RCC 7860 (cell line): Measurements from ENCODE around the gene SERPINA6.
"Not testable (repeated sequence)": the region's sequence is repeated elsewhere in the genome, so short reads cannot be mapped to it uniquely, and the experiment has no call there.

Experiments
- DNase-seq: peaks from one replicate; pipeline ENCODE4 v3.0.0-alpha.2; 2015; ENCODE audit warnings: low spot score
- FAIRE-seq: peaks from 2 replicates; lab custom pipeline; 2012; peaks lifted over from hg19 to GRCh38; lab: Jason Lieb, UNC

SERPINA6 gene

GRCh38 chr14:94295360-94296180 is 27.6 kb downstream of the SERPINA6 start:
- FAIRE-seq, result no peak
- no peak for DNase-seq

- FAIRE-seq, result no peak
- DNase-seq, result no peak
Measured at GRCh38 chr14:94293578-94293924, 29.6 kb downstream of the SERPINA6 start.

DNA sequence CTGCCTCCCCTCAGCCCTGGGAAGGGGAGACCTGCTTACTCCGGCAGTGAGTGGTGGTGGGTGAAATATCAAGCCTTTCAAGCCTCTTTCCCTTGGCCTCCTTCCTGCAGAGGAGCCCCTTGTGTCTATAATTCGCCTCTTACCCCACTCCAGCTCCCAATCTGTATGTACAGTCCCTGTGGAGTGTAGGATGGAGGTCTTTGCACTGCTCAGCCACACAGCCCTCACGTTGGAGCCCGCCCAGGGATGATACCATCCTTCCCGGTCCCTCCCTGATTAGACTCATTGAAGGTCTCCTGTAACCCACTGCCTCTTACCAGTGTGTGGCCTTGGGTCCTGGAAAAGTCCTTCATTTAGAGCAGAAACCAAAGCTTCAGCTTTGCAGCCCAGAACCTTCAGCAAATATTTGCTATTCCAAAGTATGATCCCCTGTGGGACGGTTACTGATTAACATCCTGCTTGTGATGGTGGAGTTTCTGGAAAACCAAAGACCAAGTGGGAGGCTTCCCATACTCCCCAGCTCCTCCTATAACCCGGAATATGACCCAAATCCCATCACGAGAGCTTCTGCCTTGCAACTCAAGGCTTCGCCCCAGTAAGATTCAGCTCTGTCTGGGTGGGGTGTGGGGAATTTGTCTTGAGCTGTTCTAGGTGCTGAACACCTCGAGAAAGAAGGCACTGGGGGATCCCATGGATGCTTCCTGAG is 30.1 kb downstream of the SERPINA6 start, which contains the start of gene SERPINA10:
TSS of gene SERPINA10 (minus strand) at position 397 of the 706 bp plus-strand sequence. CDS start 2,675 bp downstream, outside the sequence.
- DNase-seq, result no peak

GRCh38 chr14:94292526-94292871 is 30.6 kb downstream of the SERPINA6 start:
- no peak for FAIRE-seq
- DNase-seq, result no peak

More for the DNA sequence above, 30.1 kb downstream of the SERPINA6 start, which contains the start of gene SERPINA10:
- FAIRE-seq, result no peak

DNA sequence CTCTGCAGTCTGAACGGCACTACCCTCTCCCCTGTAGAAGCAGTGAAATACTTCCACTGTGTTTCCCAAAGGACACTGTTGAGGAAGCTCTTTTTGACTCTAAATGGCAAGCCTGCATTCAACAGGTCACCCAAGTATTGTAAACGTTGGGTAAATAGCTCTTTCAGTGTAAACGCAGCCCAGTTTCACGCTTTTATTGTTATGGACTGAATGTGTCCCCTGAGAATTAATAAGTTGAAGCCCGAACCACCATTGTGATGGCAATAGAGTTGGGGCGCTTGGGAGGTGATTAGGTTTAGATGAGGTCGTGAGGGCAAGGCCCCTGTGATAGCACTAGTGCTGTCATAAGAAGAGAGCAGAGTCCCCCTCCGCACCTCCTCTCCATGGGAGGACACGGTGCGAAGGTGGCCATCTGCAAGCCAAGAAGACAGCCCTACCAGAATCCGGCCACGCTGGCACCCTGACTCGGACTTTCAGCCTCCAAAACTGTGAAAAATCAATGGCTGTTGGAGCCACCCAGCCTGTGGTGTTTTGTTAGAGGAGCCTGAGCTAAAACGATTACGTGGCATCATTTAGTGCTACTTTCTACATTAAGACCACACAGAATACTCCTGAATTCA is 31.1 kb downstream of the SERPINA6 start:
- no peak for FAIRE-seq
- no peak for DNase-seq

DNA sequence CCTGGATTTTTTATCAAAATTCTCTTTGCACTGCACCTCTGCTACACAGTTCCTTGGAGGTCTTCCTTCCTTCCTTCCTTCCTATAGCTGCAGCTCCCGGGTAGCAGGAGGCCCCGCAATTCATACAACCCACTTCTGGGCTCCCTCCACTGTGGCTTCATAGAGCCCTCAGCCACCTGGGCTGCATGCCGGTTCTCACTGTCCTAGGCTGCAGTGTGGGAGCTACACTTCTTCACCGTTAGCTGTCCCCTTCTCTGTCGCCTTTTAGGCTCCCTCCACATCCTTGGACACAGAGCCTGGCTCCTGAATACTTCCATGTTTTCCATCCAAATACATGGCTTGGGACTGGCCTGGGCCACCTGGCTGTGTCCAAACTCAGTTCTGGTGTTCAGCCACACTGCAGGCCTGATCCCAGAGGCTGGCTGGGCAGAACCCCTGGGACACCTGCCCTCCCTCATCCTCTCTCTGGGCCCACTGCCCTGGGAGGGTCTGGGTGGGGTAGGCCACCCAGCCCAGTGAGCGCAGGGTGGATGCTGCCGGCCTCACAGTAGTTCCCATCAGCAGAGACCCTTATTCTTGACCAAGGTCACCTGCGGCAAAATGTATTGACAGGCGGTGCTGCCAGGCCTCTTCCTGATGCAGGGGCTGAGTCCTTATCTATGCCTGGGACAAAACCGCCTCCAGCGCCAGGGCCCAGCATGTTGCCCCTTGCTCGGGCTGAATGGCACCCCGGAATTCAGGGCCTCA is 31.8 kb downstream of the SERPINA6 start:
- DNase-seq, result no peak
- no peak for FAIRE-seq

- DNase-seq (no peak), FAIRE-seq (no peak)
Measured at GRCh38 chr14:94290197-94290596, 32.9 kb downstream of the SERPINA6 start.

GRCh38 chr14:94288610-94289465 is 34.3 kb downstream of the SERPINA6 start:
- no peak for FAIRE-seq
- DNase-seq, result no peak

GRCh38 chr14:94285158-94285557 is 38.0 kb downstream of the SERPINA6 start:
- FAIRE-seq (no peak), DNase-seq (no peak)

DNA sequence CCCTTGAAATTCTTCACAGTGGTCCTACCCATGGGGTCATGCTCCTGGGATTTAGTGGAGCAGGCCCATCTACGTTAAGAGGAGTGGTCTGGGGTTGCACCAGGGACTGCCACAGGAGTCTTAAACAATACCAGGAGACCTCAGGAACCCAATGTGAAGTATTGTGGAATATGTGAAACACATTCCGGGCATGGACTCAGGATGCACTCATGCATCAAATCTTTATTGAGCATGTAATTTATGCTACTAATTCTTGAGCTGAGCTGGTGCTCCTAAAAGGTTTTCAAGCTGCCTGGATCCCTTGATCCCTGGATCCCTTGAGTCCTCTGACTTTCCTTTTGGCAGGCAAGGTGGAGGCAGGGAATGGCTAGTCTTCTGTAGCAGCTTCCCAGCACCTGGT is 38.9 kb downstream of the SERPINA6 start:
- FAIRE-seq (no peak), DNase-seq (no peak)

GRCh38 chr14:94282991-94283723 is 40.0 kb downstream of the SERPINA6 start:
- DNase-seq (no peak), FAIRE-seq (no peak)

GRCh38 chr14:94278731-94279130 is 44.4 kb downstream of the SERPINA6 start:
- DNase-seq, result no peak
- no peak for FAIRE-seq

GRCh38 chr14:94276898-94277561 is 46.1 kb downstream of the SERPINA6 start:
- not testable (repeated sequence) for DNase-seq, FAIRE-seq

DNA sequence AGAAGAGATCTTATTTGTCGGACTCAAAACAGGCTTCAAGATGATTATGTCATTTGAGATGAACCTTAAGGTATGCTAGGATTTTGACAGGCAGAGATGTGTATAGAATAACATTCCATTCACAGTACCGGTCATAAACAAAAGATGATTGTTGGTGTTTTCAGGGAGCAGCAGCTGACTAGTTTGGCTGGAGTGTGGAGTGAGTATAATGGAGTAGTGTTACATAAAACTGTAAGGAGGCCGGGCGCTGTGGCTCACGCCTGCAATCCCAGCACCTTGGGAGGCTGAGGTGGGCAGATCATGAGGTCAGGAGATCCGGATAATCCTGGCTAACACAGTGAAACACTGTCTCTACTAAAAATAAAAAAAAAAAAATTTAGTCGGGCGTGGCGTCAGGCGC is 54.0 kb downstream of the SERPINA6 start:
- no peak for DNase-seq

GRCh38 chr14:94268582-94268981 is 54.6 kb downstream of the SERPINA6 start:
- FAIRE-seq, DNase-seq: not testable (repeated sequence)

More for the DNA sequence above, 54.0 kb downstream of the SERPINA6 start:
- FAIRE-seq, result no peak

DNA sequence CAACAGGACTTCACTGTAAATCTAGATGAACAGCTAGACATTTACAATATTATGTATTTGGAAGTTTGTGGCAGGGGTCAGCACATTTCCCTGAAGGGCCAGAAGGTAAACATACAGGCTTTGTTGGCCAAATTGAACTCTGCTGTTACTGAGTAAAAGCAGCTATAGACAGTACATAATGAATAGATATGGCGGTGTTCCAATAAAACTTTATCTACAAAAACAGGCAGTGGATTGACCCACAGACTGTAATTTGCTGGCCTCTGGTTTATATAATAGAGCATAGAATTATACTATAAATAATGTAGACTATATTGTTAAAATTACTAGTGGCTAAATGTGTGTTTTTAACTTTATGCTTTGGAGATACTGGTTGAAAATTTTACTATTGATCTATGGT is 55.8 kb downstream of the SERPINA6 start:
- DNase-seq, result no peak
- FAIRE-seq, result no peak

DNA sequence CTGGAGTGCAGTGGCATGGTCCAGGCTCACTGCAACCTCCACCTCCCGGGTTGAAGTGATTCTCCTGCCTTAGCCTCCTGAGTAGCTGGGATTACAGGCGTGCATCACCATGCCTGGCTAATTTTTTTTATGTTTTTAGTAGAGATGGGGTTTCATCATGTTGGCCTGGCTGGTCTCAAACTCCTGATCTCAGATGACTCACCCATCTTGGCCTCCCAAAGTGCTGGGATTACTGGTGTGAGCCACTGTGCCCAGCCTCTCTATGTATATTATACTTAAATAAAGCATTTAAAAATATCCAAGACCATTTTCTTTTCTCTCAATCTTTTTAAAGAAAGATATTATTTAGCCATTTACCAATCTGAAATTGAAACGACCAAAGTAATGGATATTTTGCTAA is 58.9 kb downstream of the SERPINA6 start:
- FAIRE-seq, DNase-seq: not testable (repeated sequence)
